ENCODE data around the gene NAIF1. TPM values are rescaled to one million over a fixed set of nuclear protein-coding genes. Genes with fewer than 3 reads are reported as not detected.

NAIF1 gene, protein sequence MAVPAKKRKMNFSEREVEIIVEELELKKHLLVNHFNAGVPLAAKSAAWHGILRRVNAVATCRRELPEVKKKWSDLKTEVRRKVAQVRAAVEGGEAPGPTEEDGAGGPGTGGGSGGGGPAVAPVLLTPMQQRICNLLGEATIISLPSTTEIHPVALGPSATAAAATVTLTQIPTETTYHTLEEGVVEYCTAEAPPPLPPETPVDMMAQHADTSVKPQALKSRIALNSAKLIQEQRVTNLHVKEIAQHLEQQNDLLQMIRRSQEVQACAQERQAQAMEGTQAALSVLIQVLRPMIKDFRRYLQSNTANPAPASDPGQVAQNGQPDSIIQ
- 9.0 and 11.6 TPM in 2 replicates for total RNA-seq

GRCh38 chr9:128066713-128067644 lies at the start of gene NAIF1:
Gene NAIF1 (minus strand): TSS chr9:128067320. CDS start chr9:128067101, 219 bp downstream.

GRCh38 chr9:128067645-128068385 lies 695 bp upstream of the NAIF1 start, which contains the start of gene SLC25A25:
Gene SLC25A25 (plus strand): TSS chr9:128068232. CDS start chr9:128068320, 88 bp downstream.

Other genes with a start within 250 kb of the NAIF1 start
- gene ENG, start 212.7 kb downstream of the NAIF1 start, total RNA-seq, result 95.5 and 100 TPM in 2 replicates
- 54.9 and 66.2 TPM in 2 replicates for gene AK1, start 189.6 kb downstream of the NAIF1 start, total RNA-seq
- gene ST6GALNAC6, start 167.7 kb downstream of the NAIF1 start, total RNA-seq, result 45.6 and 55.6 TPM in 2 replicates
- 38.9 and 43.3 TPM in 2 replicates for gene ST6GALNAC4, start 150.3 kb downstream of the NAIF1 start, total RNA-seq
- gene PIP5KL1, start 136.5 kb downstream of the NAIF1 start, total RNA-seq, result 1.4 and 3.4 TPM in 2 replicates
- 11.1 and 12.9 TPM in 2 replicates for gene DPM2, start 129.5 kb downstream of the NAIF1 start, total RNA-seq
- 24.6 and 44.9 TPM in 2 replicates for gene EEIG1, start 86.3 kb downstream of the NAIF1 start, total RNA-seq
- 16.6 and 17.3 TPM in 2 replicates for gene SLC25A25, start 912 bp upstream of the NAIF1 start, total RNA-seq
- 75.7 and 110 TPM in 2 replicates for gene PTGES2, start 60.4 kb upstream of the NAIF1 start, total RNA-seq
- not detected in 2 replicates for gene LCN2, start 82.1 kb upstream of the NAIF1 start, total RNA-seq
- 30.9 and 37.3 TPM in 2 replicates for gene BBLN, start 92.9 kb upstream of the NAIF1 start, total RNA-seq
- 35.8 and 49.4 TPM in 2 replicates for gene CIZ1, start 124.3 kb upstream of the NAIF1 start, total RNA-seq
- 1.9 and 5.8 TPM in 2 replicates for gene DNM1, start 136.1 kb upstream of the NAIF1 start, total RNA-seq
- 124 and 137 TPM in 2 replicates for gene GOLGA2, start 208.7 kb upstream of the NAIF1 start, total RNA-seq
- 34.5 and 35.3 TPM in 2 replicates for gene SWI5, start 209.0 kb upstream of the NAIF1 start, total RNA-seq